SK-N-SH (cell line): ENCODE results near the gene HS3ST5.

ENCODE experiments used
- CTCF ChIP-seq: fragments of 200-600 bp; sonication (generic); IDR thresholded peaks from 2 replicates; pipeline ENCODE4 v1.6.1; 2017; ENCODE audit warnings: antibody characterized with exemption, mild to moderate bottlenecking, moderate library complexity
- GATA2 ChIP-seq: sonication (generic); formaldehyde crosslinking; IDR thresholded peaks from 2 replicates; pipeline ENCODE4 v1.5.0; 2020; ENCODE audit warnings: mild to moderate bottlenecking, missing genetic modification reagents
- MAX ChIP-seq: IDR thresholded peaks from 2 replicates; pipeline ENCODE4 v1.4.0; 2012; ENCODE audit warnings: low read depth
- POLR2AphosphoS5 ChIP-seq: IDR thresholded peaks from 2 replicates; pipeline ENCODE4 v1.6.1; 2012; ENCODE audit warnings: low read depth, low read length
- RAD21 ChIP-seq: IDR thresholded peaks from 2 replicates; pipeline ENCODE4 v1.6.1; 2012; ENCODE audit warnings: mild to moderate bottlenecking, low read length
- TAF1 ChIP-seq: IDR thresholded peaks from 2 replicates; pipeline ENCODE4 v1.6.1; 2012; ENCODE audit warnings: low read depth, mild to moderate bottlenecking, low read length, moderate library complexity, borderline replicate concordance
- TCF12 ChIP-seq: IDR thresholded peaks from 2 replicates; pipeline ENCODE4 v1.4.0; 2012
- USF2 ChIP-seq: fragments of 150-350 bp; IDR thresholded peaks from 2 replicates; pipeline ENCODE4 v1.6.1; 2017; ENCODE audit warnings: antibody characterized with exemption, low read length, low read depth, borderline replicate concordance

- TF ChIP-seq POLR2AphosphoS5 (no peak), MAX (no peak), USF2 (no peak), TCF12 (no peak), CTCF (no peak), TAF1 (no peak), RAD21 (no peak), GATA2 (no peak)
Measured at GRCh38 chr6:114052141-114052540, 290.7 kb downstream of the HS3ST5 start.
